Parathyroid adenoma (tissue), 2 donors: Measurements from ENCODE around the gene CDH4.

Source experiments
- H2AFZ ChIP-seq: fragments of 300-600 bp; sonication (generic); one replicate; pipeline ENCODE4 v1.7.0; 2017; ENCODE audit warnings: antibody characterized with exemption, mild to moderate bottlenecking
- H3K27ac ChIP-seq: fragments of 300-600 bp; sonication (generic); one replicate; pipeline ENCODE4 v1.7.0; 2017
- H3K27me3 ChIP-seq: fragments of 300-600 bp; sonication (generic); one replicate; pipeline ENCODE4 v1.7.0; 2017; ENCODE audit warnings: low read length; ENCODE audit not compliant: control insufficient read depth, insufficient read depth
- H3K36me3 ChIP-seq: fragments of 300-600 bp; sonication (generic); one replicate; pipeline ENCODE4 v1.7.0; 2017; ENCODE audit warnings: low read length; ENCODE audit not compliant: control insufficient read depth, insufficient read depth
- H3K4me1 ChIP-seq: fragments of 300-600 bp; sonication (generic); one replicate; pipeline ENCODE4 v1.7.0; 2017; ENCODE audit warnings: control low read depth
- H3K4me2 ChIP-seq: fragments of 300-600 bp; sonication (generic); one replicate; pipeline ENCODE4 v1.7.0; 2017; ENCODE audit warnings: low read length
- H3K4me3 ChIP-seq: fragments of 300-600 bp; sonication (generic); one replicate; pipeline ENCODE4 v1.7.0; 2017; ENCODE audit warnings: low read depth, low read length
- H3K79me2 ChIP-seq: fragments of 300-600 bp; sonication (generic); one replicate; pipeline ENCODE4 v1.7.0; 2017; ENCODE audit warnings: control low read depth
- H3K9ac ChIP-seq: fragments of 300-600 bp; sonication (generic); one replicate; pipeline ENCODE4 v1.7.0; 2017; ENCODE audit warnings: mild to moderate bottlenecking
- H3K9me3 ChIP-seq: fragments of 300-600 bp; sonication (generic); one replicate; pipeline ENCODE4 v1.7.0; 2017; ENCODE audit warnings: low read length; ENCODE audit not compliant: control insufficient read depth
- TF ChIP-seq, protein P1 (sequence below): fragments of 300-600 bp; sonication (generic); IDR thresholded peaks from one replicate; pipeline ENCODE4 v1.7.0; 2017; ENCODE audit warnings: antibody characterized with exemption, mild to moderate bottlenecking
- donor health status: primary hyperparathyroidism.

Gene CDH4

DNA sequence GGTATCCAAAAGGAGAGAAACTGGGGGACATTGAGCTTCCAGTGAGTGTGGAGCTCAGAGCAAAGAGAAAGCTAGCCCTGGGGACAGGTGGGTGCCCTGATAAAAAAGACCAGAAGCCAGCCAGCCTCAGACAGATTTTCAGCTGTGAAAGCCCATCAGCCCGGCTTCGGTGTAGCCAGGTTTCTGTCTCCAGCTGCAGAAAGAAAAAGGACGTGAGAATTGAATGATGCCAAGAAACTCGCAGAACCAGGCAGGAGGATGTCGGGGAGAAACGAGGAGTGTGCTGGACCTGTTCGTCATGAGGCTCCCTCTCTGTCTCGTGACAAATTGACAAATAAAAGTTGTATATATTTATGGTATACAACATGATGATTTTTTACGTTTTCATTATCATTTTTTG, 63.3 kb downstream of the CDH4 start:
- Histone ChIP-seq H3K4me2 (no peak overlapping the region), H3K36me3 (no peaks in the 10 kb centered on the region), H3K27ac (no peak overlapping the region), H3K9ac (no peak overlapping the region), H3K27me3 (peaks cover 2% of the 10 kb centered on the region), H3K4me1 (no peaks in the 10 kb centered on the region), H3K79me2 (no peaks in the 10 kb centered on the region), H3K4me3 (no peak overlapping the region), H2AFZ (no peak overlapping the region), H3K9me3 (no peaks in the 10 kb centered on the region)
- TF ChIP-seq, protein P1, sequence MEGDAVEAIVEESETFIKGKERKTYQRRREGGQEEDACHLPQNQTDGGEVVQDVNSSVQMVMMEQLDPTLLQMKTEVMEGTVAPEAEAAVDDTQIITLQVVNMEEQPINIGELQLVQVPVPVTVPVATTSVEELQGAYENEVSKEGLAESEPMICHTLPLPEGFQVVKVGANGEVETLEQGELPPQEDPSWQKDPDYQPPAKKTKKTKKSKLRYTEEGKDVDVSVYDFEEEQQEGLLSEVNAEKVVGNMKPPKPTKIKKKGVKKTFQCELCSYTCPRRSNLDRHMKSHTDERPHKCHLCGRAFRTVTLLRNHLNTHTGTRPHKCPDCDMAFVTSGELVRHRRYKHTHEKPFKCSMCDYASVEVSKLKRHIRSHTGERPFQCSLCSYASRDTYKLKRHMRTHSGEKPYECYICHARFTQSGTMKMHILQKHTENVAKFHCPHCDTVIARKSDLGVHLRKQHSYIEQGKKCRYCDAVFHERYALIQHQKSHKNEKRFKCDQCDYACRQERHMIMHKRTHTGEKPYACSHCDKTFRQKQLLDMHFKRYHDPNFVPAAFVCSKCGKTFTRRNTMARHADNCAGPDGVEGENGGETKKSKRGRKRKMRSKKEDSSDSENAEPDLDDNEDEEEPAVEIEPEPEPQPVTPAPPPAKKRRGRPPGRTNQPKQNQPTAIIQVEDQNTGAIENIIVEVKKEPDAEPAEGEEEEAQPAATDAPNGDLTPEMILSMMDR: no peak

DNA sequence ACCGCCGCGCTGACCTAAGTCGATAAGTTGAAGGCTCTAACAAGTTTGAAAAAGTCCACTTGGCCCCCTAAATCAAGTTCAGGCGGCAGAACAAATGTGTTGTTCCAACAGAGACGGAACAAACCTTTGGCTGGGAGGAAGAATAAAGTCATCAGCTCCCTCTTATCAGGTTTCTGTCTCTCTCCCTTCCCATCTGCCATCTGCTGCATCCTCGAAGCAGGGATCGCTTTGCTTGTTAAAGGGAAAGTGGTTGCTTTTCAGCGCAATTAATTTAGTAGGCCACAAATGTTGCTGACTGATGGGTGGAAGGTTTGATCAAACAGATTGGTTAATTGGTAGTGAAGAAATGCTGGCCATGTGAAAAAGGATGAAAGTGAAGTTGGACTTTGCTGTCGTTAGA, 64.3 kb downstream of the CDH4 start:
- H3K27ac ChIP-seq: no peak overlapping the region
- H3K79me2 ChIP-seq: no peaks in the 10 kb centered on the region
- no peaks in the 10 kb centered on the region for H3K4me1 ChIP-seq
- H3K36me3 ChIP-seq: no peaks in the 10 kb centered on the region
- no peaks in the 10 kb centered on the region for H3K9me3 ChIP-seq
- TF ChIP-seq, protein P1: no peak
- H2AFZ ChIP-seq: no peak overlapping the region
- no peak overlapping the region for H3K9ac ChIP-seq
- no peak overlapping the region for H3K4me3 ChIP-seq
- no peak overlapping the region for H3K4me2 ChIP-seq
- peaks cover 2% of the 10 kb centered on the region for H3K27me3 ChIP-seq

DNA sequence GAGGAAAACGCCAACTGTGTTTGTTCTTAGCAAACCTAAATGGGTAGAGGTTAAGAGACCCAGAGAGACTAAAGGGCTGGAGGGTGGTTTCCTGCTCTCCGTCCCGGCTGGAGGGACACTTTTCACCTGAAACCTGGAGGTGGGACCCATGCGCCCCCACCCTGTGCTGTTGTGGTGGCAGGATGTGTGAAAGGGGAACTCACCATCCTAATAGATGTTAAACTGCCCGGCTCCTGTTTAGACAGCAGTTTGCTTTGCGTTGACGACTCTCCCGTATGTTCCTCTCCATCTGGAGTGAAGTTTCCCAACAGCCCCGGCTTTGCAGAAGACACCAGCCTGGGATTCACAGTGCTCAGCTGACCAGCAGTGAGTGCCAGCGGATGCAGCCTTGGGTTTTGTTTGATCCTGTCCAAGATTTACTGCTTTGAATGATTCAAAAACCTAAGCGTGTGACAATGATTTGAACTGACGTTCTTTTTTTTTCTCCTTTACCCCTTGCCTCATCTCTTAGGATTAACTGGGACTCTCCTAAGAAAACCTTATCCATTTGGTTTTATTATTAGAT, 66.0 kb downstream of the CDH4 start:
- no peak overlapping the region for H3K27ac ChIP-seq
- no peak overlapping the region for H3K4me3 ChIP-seq
- H3K36me3 ChIP-seq: no peaks in the 10 kb centered on the region
- no peaks in the 10 kb centered on the region for H3K4me1 ChIP-seq
- H2AFZ ChIP-seq: no peak overlapping the region
- peaks cover 2% of the 10 kb centered on the region for H3K27me3 ChIP-seq
- no peaks in the 10 kb centered on the region for H3K9me3 ChIP-seq
- no peaks in the 10 kb centered on the region for H3K79me2 ChIP-seq
- TF ChIP-seq, protein P1: no peak
- H3K9ac ChIP-seq: no peak overlapping the region
- no peak overlapping the region for H3K4me2 ChIP-seq

DNA sequence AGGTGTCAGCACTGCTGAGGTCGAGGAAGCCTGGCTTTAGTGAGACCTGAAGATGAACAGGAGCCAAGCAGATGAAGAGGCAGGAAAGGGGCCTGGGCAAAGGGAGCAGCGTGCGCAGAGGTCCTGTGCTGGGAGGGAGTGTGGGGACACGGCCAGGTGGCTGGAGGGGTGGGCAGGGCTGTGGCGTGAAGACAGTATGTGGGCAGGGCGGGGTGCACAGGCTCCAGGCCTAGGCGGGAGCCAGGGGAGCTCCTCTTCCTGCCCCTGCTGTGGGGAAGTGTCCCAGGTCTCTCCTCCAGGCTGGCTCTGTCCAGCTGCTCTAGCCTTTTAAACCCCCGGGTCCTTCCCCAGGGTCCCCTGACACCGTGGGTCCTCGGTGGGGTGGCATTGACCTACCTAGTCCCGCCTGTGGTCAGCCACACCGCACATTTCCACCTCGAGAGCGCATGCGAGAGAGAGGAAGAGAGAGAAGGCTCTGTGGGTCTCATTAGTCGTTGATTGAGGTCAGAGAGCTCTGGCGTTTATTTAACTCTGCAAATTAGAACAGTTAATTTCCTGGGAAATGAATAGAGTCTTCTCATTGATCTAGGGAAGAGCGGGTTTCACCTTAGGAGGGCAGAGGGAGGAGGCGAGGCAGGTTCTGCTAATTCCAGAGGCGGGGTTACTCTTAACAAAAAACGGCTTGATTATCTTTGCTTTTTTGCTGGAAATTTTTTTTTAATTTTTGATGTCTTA, 68.8 kb downstream of the CDH4 start:
- H3K27ac ChIP-seq: no peak overlapping the region
- H3K4me3 ChIP-seq: no peak overlapping the region
- H3K9ac ChIP-seq: no peak overlapping the region
- TF ChIP-seq, protein P1: no peak
- no peak overlapping the region for H2AFZ ChIP-seq
- H3K9me3 ChIP-seq: no peaks in the 10 kb centered on the region
- H3K27me3 ChIP-seq: peaks cover 2% of the 10 kb centered on the region
- H3K36me3 ChIP-seq: no peaks in the 10 kb centered on the region
- H3K4me1 ChIP-seq: no peaks in the 10 kb centered on the region
- no peak overlapping the region for H3K4me2 ChIP-seq
- no peaks in the 10 kb centered on the region for H3K79me2 ChIP-seq

DNA sequence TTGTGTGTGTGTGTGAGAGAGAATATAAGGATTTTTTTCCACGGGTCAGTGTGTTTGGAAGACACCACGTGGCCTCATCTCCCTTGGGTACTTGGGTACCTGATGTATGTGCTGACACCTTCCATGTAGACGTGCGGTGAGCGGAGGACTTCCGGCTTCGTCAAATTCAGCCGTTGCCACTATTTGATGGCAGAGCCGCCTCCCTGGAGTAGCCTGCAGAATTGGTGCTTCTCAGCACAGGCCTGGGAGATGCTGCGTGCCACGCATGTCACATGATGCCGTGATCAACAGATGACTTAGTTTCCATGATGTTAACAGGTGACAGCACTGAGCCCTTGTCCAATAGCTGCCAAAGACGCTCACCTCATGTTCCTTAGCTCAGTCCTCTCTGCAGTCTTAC, 69.4 kb downstream of the CDH4 start:
- Histone ChIP-seq H2AFZ (no peak overlapping the region), H3K27me3 (peaks cover 2% of the 10 kb centered on the region), H3K27ac (no peak overlapping the region), H3K4me3 (no peak overlapping the region), H3K36me3 (no peaks in the 10 kb centered on the region), H3K9ac (no peak overlapping the region), H3K4me1 (no peaks in the 10 kb centered on the region), H3K9me3 (no peaks in the 10 kb centered on the region), H3K4me2 (no peak overlapping the region), H3K79me2 (no peaks in the 10 kb centered on the region)
- TF ChIP-seq, protein P1: no peak
